Stimulated activated naive CD8-positive, alpha-beta T cell treated with anti-CD3 and anti-CD28 coated beads, Interleukin-15, Interleukin-2, amounts not matched to agents 100 ng/mL and 50 ng/mL, for 24 hours (primary cell): ENCODE measurements around the gene SNX14.
"Not testable (repeated sequence)": the region's sequence is repeated elsewhere in the genome, so short reads cannot be mapped to it uniquely, and the experiment has no call there.

Experiments used
- H3K27ac Mint-ChIP-seq: one replicate; pipeline ENCODE4 v1.8.0; 2021; ENCODE audit warnings: mild to moderate bottlenecking, mixed read lengths
- H3K27me3 Mint-ChIP-seq: one replicate; pipeline ENCODE4 v1.8.0; 2021; ENCODE audit warnings: mixed read lengths
- H3K36me3 Mint-ChIP-seq: one replicate; pipeline ENCODE4 v1.8.0; 2021; ENCODE audit warnings: low read depth, mixed read lengths
- H3K4me1 Mint-ChIP-seq: one replicate; pipeline ENCODE4 v1.8.0; 2021; ENCODE audit warnings: low read depth, mixed read lengths
- H3K4me3 Mint-ChIP-seq: one replicate; pipeline ENCODE4 v1.8.0; 2021; ENCODE audit warnings: mild to moderate bottlenecking, mixed read lengths
- H3K9me3 Mint-ChIP-seq: one replicate; pipeline ENCODE4 v1.8.0; 2021; ENCODE audit warnings: mixed read lengths

The SNX14 gene

DNA sequence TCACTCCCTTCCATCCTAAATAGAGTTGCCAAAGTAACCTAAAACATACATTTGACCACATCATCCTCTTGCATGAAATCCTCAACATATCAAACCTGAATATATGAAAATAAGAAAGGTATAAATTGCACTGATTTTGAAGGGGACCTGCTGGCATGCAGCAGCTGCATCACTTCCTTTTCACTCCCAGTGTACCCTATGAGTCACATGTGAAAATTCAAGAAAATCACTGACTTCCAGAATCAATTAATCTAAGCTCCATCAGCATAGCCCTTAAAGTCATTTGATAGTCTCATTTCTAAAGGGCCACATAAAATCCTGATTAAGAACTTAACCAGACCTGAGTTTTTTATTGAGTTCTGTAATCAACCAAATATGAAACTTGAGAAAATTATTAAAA, 24.3 kb downstream of the SNX14 start:
- no peak overlapping the region for H3K27ac Mint-ChIP-seq
- H3K4me3 Mint-ChIP-seq: no peak overlapping the region
- peaks cover 64% of the 10 kb centered on the region for H3K36me3 Mint-ChIP-seq
- no peaks in the 10 kb centered on the region for H3K9me3 Mint-ChIP-seq
- H3K27me3 Mint-ChIP-seq: no peaks in the 10 kb centered on the region
- H3K4me1 Mint-ChIP-seq: peaks cover 11% of the 10 kb centered on the region

GRCh38 chr6:85568411-85568810, 25.2 kb downstream of the SNX14 start:
- no peak overlapping the region for H3K27ac Mint-ChIP-seq
- peaks cover 11% of the 10 kb centered on the region for H3K4me1 Mint-ChIP-seq
- no peak overlapping the region for H3K4me3 Mint-ChIP-seq
- no peaks in the 10 kb centered on the region for H3K9me3 Mint-ChIP-seq
- no peaks in the 10 kb centered on the region for H3K27me3 Mint-ChIP-seq
- peaks cover 66% of the 10 kb centered on the region for H3K36me3 Mint-ChIP-seq

- H3K36me3 Mint-ChIP-seq: peaks cover 64% of the 10 kb centered on the region
- no peaks in the 10 kb centered on the region for H3K27me3 Mint-ChIP-seq
- peaks cover 11% of the 10 kb centered on the region for H3K4me1 Mint-ChIP-seq
- no peak overlapping the region for H3K27ac Mint-ChIP-seq
- H3K9me3 Mint-ChIP-seq: no peaks in the 10 kb centered on the region
- H3K4me3 Mint-ChIP-seq: no peak overlapping the region
These were observed 27.9 kb downstream of the SNX14 start for GRCh38 chr6:85565736-85566135.

DNA sequence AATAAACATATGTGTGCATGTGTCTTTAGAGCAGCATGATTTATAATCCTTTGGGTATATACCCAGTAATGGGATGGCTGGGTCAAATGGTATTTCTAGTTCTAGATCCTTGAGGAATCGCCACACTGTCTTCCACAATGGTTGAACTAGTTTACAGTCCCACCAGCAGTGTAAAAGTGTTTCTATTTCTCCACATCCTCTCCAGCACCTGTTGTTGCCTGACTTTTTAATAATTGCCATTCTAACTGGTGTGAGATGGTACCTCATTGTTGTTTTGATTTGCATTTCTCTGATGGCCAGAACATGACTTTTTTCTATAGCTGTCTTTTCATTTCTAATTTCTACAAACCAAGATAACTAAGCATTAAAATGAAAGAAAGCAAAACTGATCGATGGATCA, 29.4 kb downstream of the SNX14 start:
- not testable (repeated sequence) for H3K27me3 Mint-ChIP-seq, H3K27ac Mint-ChIP-seq, H3K4me1 Mint-ChIP-seq, H3K4me3 Mint-ChIP-seq, H3K9me3 Mint-ChIP-seq
- peaks cover 65% of the 10 kb centered on the region for H3K36me3 Mint-ChIP-seq

GRCh38 chr6:85561750-85562357, 31.8 kb downstream of the SNX14 start:
- peaks cover 4% of the 10 kb centered on the region for H3K4me1 Mint-ChIP-seq
- H3K9me3 Mint-ChIP-seq: no peaks in the 10 kb centered on the region
- H3K4me3 Mint-ChIP-seq: no peak overlapping the region
- H3K27me3 Mint-ChIP-seq: no peaks in the 10 kb centered on the region
- H3K27ac Mint-ChIP-seq: no peak overlapping the region
- H3K36me3 Mint-ChIP-seq: peaks cover 56% of the 10 kb centered on the region

- Mint-ChIP-seq H3K27ac (no peak overlapping the region), H3K4me1 (no peaks in the 10 kb centered on the region), H3K36me3 (peaks cover 42% of the 10 kb centered on the region), H3K4me3 (no peak overlapping the region), H3K9me3 (no peaks in the 10 kb centered on the region), H3K27me3 (no peaks in the 10 kb centered on the region)
These were observed 36.5 kb downstream of the SNX14 start for GRCh38 chr6:85556992-85557668.

DNA sequence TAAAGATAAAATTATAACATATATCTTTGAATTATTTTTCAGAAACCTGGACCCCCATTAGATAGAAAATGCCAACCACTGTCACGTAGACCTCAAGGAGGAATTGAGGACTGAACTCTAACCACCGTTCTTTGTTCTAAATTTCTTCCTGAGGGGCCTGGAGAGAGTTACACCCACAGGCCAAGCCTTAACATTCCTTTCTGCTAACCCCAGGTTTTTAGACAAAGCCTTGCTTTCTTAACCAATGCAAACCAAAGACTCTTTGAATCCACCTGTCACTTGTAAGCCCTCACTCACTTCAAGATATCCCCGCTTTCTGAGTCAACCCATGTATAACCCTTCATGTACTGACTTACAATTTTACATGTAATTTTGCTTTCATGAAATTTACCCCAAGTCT, 41.0 kb downstream of the SNX14 start:
- Mint-ChIP-seq H3K9me3 (peaks cover 4% of the 10 kb centered on the region), H3K4me1 (no peaks in the 10 kb centered on the region), H3K4me3 (no peak overlapping the region), H3K27ac (no peak overlapping the region), H3K36me3 (peaks cover 43% of the 10 kb centered on the region), H3K27me3 (no peaks in the 10 kb centered on the region)

GRCh38 chr6:85551264-85551663, 42.4 kb downstream of the SNX14 start:
- Mint-ChIP-seq H3K36me3 (peaks cover 42% of the 10 kb centered on the region), H3K4me3 (no peak overlapping the region), H3K9me3 (peaks cover 4% of the 10 kb centered on the region), H3K27ac (no peak overlapping the region), H3K27me3 (no peaks in the 10 kb centered on the region), H3K4me1 (no peaks in the 10 kb centered on the region)

DNA sequence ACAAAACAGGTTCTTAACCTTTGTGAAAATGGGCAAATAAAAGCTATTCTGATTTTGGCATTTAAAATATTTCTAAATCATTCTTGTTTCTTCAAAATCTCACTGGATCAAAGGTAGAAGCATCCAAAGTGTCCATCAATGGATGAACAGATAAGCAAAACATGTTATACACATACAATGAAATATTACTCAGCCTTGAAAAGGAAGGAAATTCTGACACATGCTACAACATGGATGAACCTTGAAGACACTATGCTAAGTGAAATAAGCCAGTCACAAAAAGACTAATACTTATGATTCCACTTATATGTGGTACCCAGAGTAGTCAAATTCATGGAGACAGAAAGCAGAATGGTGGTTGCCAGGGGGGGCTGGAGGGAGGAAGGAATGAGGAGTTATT, 45.9 kb downstream of the SNX14 start:
- Mint-ChIP-seq H3K27me3 (no peaks in the 10 kb centered on the region), H3K4me3 (no peak overlapping the region), H3K4me1 (no peaks in the 10 kb centered on the region), H3K9me3 (peaks cover 4% of the 10 kb centered on the region), H3K27ac (no peak overlapping the region), H3K36me3 (peaks cover 50% of the 10 kb centered on the region)

DNA sequence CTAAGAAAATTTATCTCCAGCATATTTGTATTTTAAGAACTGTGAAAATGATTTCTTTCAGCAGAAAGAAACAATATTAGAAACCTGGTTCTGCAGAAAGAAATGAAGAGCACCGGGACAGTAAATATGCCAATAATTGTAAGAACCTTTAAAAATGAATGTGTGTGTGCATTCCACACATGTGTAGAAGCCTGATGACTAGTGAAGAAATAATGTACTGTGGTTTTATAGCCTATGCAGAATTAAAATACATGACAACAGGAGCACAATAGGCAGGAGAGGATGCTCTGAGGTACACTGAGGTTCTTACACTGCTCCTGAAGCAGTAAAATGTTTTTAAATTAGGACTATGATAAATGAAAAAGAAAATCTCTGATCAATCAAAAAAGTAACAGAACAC, 48.9 kb downstream of the SNX14 start:
- no peak overlapping the region for H3K27ac Mint-ChIP-seq
- no peaks in the 10 kb centered on the region for H3K27me3 Mint-ChIP-seq
- H3K4me3 Mint-ChIP-seq: no peak overlapping the region
- H3K9me3 Mint-ChIP-seq: peaks cover 4% of the 10 kb centered on the region
- H3K36me3 Mint-ChIP-seq: peaks cover 41% of the 10 kb centered on the region
- H3K4me1 Mint-ChIP-seq: no peaks in the 10 kb centered on the region

DNA sequence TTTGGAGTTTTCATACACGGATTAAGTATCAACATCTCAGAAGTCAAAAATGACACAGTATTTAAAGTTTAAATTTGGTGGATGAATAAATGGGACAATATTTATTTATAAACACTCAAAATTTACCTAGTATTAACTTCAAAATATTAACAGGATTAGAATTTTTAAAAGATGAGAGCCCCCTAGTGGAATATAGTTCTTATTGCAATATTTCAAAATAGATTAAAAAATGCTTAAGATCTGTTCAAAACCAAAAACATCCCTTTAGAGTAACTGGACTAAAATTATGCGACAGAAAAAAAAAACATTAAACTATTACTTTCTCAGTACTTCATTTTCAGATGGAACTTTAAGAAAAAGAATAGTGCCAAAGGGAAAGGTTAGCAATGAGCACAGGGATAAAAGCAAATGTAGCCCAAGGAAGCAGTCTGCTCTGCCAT, 56.6 kb downstream of the SNX14 start:
- Mint-ChIP-seq H3K9me3 (no peaks in the 10 kb centered on the region), H3K36me3 (peaks cover 14% of the 10 kb centered on the region), H3K27me3 (no peaks in the 10 kb centered on the region), H3K4me1 (no peaks in the 10 kb centered on the region), H3K27ac (no peak overlapping the region), H3K4me3 (no peak overlapping the region)

- H3K36me3 Mint-ChIP-seq: peaks cover 57% of the 10 kb centered on the region
- not testable (repeated sequence) for H3K27me3 Mint-ChIP-seq, H3K9me3 Mint-ChIP-seq, H3K4me1 Mint-ChIP-seq, H3K4me3 Mint-ChIP-seq, H3K27ac Mint-ChIP-seq
These were observed 69.4 kb downstream of the SNX14 start for GRCh38 chr6:85524281-85524680.

GRCh38 chr6:85516168-85516567, 77.5 kb downstream of the SNX14 start:
- peaks cover 43% of the 10 kb centered on the region for H3K36me3 Mint-ChIP-seq

GRCh38 chr6:85506441-85507093, 87.1 kb downstream of the SNX14 start:
- no peak overlapping the region for H3K27ac Mint-ChIP-seq
- peaks cover 54% of the 10 kb centered on the region for H3K36me3 Mint-ChIP-seq
- H3K4me1 Mint-ChIP-seq: peaks cover 5% of the 10 kb centered on the region
- no peaks in the 10 kb centered on the region for H3K9me3 Mint-ChIP-seq
- H3K4me3 Mint-ChIP-seq: no peak overlapping the region
- no peaks in the 10 kb centered on the region for H3K27me3 Mint-ChIP-seq

More at GRCh38 chr6:85516168-85516567, 77.5 kb downstream of the SNX14 start:
- Mint-ChIP-seq H3K27me3 (no peaks in the 10 kb centered on the region), H3K27ac (no peak overlapping the region), H3K4me3 (no peak overlapping the region), H3K4me1 (no peaks in the 10 kb centered on the region), H3K9me3 (no peaks in the 10 kb centered on the region)

DNA sequence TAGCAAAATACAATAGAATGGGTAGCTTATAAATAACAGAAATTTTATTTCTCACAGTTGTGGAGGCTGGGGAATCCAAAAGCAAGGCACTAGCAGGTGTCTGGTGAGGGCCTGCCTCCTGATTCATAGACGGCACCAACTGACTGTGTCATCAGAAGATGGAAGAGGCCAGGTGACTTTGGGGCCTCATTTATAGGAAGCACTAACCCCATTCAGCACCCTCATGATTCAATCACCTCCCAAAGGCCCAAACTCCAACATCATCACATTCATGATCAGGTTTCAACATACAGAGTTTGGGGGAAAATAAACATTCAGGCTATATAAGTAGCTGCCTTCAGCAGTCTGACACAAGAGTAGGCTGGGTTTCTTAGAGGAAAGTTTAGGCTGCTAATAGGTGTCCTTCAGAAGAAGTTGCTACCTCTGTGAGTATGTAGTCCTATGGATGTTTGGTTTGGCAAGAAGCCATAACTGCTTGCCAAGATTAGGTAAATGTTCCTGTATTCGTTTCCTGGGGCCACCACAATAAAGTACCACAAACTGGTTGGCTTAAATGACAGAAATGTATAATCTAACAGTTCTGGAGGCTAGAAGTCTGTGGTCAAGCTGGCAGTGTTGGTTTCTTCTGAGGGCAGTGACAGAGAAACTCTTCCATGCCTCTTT, 94.9 kb downstream of the SNX14 start:
- H3K4me1 Mint-ChIP-seq: peaks cover 31% of the 10 kb centered on the region
- no peak overlapping the region for H3K27ac Mint-ChIP-seq
- no peak overlapping the region for H3K4me3 Mint-ChIP-seq
- peaks cover 62% of the 10 kb centered on the region for H3K36me3 Mint-ChIP-seq
- H3K9me3 Mint-ChIP-seq: peaks cover 17% of the 10 kb centered on the region
- H3K27me3 Mint-ChIP-seq: no peaks in the 10 kb centered on the region
